Keratinocyte (primary cell): ENCODE measurements around the gene CFAP157. TPM values are rescaled to one million over a fixed set of nuclear protein-coding genes. Genes with fewer than 3 reads are reported as not detected.
A peak's percentile ranks its signal among the peaks of the same experiment; 100 is the strongest.

Source experiments
- DNase-seq: peaks from one replicate; pipeline ENCODE4 v3.0.0-alpha.2; 2011; ENCODE audit warnings: low read depth, missing footprints, low spot score
- FAIRE-seq: peaks from 2 replicates; lab custom pipeline; 2011; peaks lifted over from hg19 to GRCh38; lab: Jason Lieb, UNC
- H2AFZ ChIP-seq: 2 replicates; pipeline ENCODE4 v1.6.0; 2012; ENCODE audit warnings: low read length, control low read depth, inconsistent platforms; ENCODE audit not compliant: control insufficient read depth
- H3K27ac ChIP-seq: 2 replicates; pipeline ENCODE4 v1.5.1; 2011; ENCODE audit warnings: low read length; ENCODE audit not compliant: control insufficient read depth, insufficient read depth
- H3K27me3 ChIP-seq: 3 replicates; pipeline ENCODE4 v1.6.0; 2011; ENCODE audit warnings: low read length; ENCODE audit not compliant: control insufficient read depth, insufficient read depth; ENCODE audit errors: extremely low read depth
- H3K36me3 ChIP-seq, 2 experiments: 2 replicates in 1 of 2; 3 replicates in 1 of 2; pipeline ENCODE4 v1.5.1; 2011; ENCODE audit warnings: low read length in 2 of 2, mild to moderate bottlenecking in 1 of 2; ENCODE audit not compliant: control insufficient read depth in 2 of 2, insufficient read depth in 2 of 2; ENCODE audit errors: extremely low read depth in 1 of 2
- H3K4me1 ChIP-seq: 3 replicates; pipeline ENCODE4 v1.5.1; 2011; ENCODE audit warnings: low read length; ENCODE audit not compliant: control insufficient read depth, insufficient read depth; ENCODE audit errors: extremely low read depth
- H3K4me2 ChIP-seq: 3 replicates; pipeline ENCODE4 v1.6.0; 2011; ENCODE audit warnings: low read depth, low read length; ENCODE audit not compliant: control insufficient read depth, insufficient read depth; ENCODE audit errors: extremely low read depth
- H3K4me3 ChIP-seq, 3 experiments: fragments of 200-600 bp in 1 of 3; sonication (generic) in 1 of 3; 2 replicates in 2 of 3; 3 replicates in 1 of 3; pipeline ENCODE4 v1.5.1; 2011 to 2016; ENCODE audit warnings: low read length in 3 of 3, mild to moderate bottlenecking in 3 of 3, control low read depth in 2 of 3, inconsistent platforms in 1 of 3, low read depth in 1 of 3, mixed read lengths in 1 of 3, mixed run types in 1 of 3, moderate library complexity in 1 of 3; ENCODE audit not compliant: control insufficient read depth in 2 of 3, insufficient read depth in 2 of 3; ENCODE audit errors: extremely low read depth in 1 of 3
- H3K79me2 ChIP-seq: 2 replicates; pipeline ENCODE4 v1.6.0; 2012; ENCODE audit warnings: low read length; ENCODE audit not compliant: control insufficient read depth, insufficient read depth
- H3K9ac ChIP-seq: 3 replicates; pipeline ENCODE4 v1.6.0; 2011; ENCODE audit warnings: low read length; ENCODE audit not compliant: control insufficient read depth, insufficient read depth; ENCODE audit errors: extremely low read depth
- H3K9me1 ChIP-seq: 3 replicates; pipeline ENCODE4 v1.6.0; 2011; ENCODE audit warnings: low read length; ENCODE audit not compliant: control insufficient read depth, insufficient read depth; ENCODE audit errors: extremely low read depth
- H3K9me3 ChIP-seq: 2 replicates; pipeline ENCODE4 v1.5.1; 2012; ENCODE audit warnings: low read depth, low read length; ENCODE audit not compliant: control insufficient read depth
- H4K20me1 ChIP-seq: 3 replicates; pipeline ENCODE4 v1.6.0; 2011; ENCODE audit warnings: low read length; ENCODE audit not compliant: control insufficient read depth, insufficient read depth; ENCODE audit errors: extremely low read depth
- EZH2 ChIP-seq: IDR thresholded peaks from one replicate; pipeline ENCODE4 v1.6.1; 2012; ENCODE audit warnings: inconsistent platforms, mild to moderate bottlenecking, low read length, moderate library complexity
- dilution Hi-C: fragments of 300-500 bp; cut with MboI; formaldehyde crosslinking; loops from one replicate; pipeline ENCODE4 v1.7.0; 2020; ENCODE audit warnings: low sequenced_read_pairs; ENCODE audit not compliant: extremely low pct_ligation_motif_present
- polyA plus RNA-seq, 5 experiments: library from polyadenylated mRNA; depleted of rRNA in 3 of 5; stranded (reverse) in 3 of 5; stranded (forward) in 1 of 5; unstranded in 1 of 5; fragments of >200 nt; gene quantifications; 1 replicate in 1 of 5; 2 replicates in 3 of 5; 3 replicates in 1 of 5; pipeline versions ENCODE4 v1.2.1 to v1.2.3, GENCODE V29; 2011 to 2012; ENCODE audit warnings: missing spikeins in 2 of 5, low read depth in 1 of 5, low replicate concordance in 1 of 5
- TF ChIP-seq, protein P1 (sequence below), 3 experiments: IDR thresholded peaks in 1 of 3; conservative IDR thresholded peaks in 1 of 3; optimal IDR thresholded peaks in 1 of 3; 2 replicates in 2 of 3; 3 replicates in 1 of 3; pipeline versions ENCODE3 to v1.5.1; 2011; ENCODE audit warnings: low read length in 3 of 3, mild to moderate bottlenecking in 3 of 3, moderate library complexity in 2 of 3, control low read depth in 1 of 3, inconsistent platforms in 1 of 3; ENCODE audit not compliant: insufficient read depth in 2 of 3; ENCODE audit errors: extremely low read depth in 1 of 3

CFAP157 gene
- polyA plus RNA-seq, 1 donor (not counting 4 experiments of a cell fraction or from before 2014, with no cell fraction given): not detected

DNA sequence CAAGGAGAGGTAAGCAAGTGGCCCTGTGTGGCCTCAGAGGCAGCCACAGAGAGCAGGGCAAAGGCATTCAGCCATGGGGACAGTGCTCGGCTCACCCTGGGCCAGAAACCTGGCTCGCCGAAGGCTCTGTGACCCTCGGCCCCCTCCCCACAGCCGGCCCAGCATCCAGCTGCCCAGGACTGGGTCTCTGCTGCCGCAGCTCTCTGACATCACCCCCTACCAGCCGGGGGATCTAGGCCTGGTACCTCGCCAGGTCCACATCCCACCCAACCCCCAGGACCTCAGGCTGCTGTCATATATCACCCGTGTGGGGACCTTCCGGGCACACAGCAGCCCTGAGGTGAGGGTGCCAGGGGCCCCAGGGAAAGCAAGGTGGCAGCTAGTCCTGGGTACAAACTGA is 6.1 kb downstream of the CFAP157 start:
- Histone ChIP-seq H2AFZ (no peak overlapping the region), H3K27me3 (no peaks in the 10 kb centered on the region), H3K4me2 (no peak overlapping the region), H3K27ac (no peak overlapping the region), H3K36me3 (peaks cover 0 to 4% of the 10 kb centered on the region in 2 experiments), H3K79me2 (peaks cover 9% of the 10 kb centered on the region), H3K4me1 (peaks cover 12% of the 10 kb centered on the region), H3K9me1 (no peaks in the 10 kb centered on the region), H4K20me1 (no peaks in the 10 kb centered on the region), H3K9me3 (no peaks in the 10 kb centered on the region), H3K9ac (no peak overlapping the region), H3K4me3 (no peak overlapping the region)
- FAIRE-seq: no peak
- no peak for TF ChIP-seq EZH2
- TF ChIP-seq, protein P1, sequence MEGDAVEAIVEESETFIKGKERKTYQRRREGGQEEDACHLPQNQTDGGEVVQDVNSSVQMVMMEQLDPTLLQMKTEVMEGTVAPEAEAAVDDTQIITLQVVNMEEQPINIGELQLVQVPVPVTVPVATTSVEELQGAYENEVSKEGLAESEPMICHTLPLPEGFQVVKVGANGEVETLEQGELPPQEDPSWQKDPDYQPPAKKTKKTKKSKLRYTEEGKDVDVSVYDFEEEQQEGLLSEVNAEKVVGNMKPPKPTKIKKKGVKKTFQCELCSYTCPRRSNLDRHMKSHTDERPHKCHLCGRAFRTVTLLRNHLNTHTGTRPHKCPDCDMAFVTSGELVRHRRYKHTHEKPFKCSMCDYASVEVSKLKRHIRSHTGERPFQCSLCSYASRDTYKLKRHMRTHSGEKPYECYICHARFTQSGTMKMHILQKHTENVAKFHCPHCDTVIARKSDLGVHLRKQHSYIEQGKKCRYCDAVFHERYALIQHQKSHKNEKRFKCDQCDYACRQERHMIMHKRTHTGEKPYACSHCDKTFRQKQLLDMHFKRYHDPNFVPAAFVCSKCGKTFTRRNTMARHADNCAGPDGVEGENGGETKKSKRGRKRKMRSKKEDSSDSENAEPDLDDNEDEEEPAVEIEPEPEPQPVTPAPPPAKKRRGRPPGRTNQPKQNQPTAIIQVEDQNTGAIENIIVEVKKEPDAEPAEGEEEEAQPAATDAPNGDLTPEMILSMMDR (optimal IDR thresholded peaks at IDR 0.05 in 1 of 3, IDR thresholded peaks at IDR 0.05 in 1 of 3, conservative IDR thresholded peaks at IDR 0.05 in 1 of 3; ENCODE audit: extremely low read depth in 1 of 3, insufficient read depth in 2 of 3, low read length in 3 of 3): no peak
- DNase-seq: no peak
- dilution Hi-C loops: no loop called here

DNA sequence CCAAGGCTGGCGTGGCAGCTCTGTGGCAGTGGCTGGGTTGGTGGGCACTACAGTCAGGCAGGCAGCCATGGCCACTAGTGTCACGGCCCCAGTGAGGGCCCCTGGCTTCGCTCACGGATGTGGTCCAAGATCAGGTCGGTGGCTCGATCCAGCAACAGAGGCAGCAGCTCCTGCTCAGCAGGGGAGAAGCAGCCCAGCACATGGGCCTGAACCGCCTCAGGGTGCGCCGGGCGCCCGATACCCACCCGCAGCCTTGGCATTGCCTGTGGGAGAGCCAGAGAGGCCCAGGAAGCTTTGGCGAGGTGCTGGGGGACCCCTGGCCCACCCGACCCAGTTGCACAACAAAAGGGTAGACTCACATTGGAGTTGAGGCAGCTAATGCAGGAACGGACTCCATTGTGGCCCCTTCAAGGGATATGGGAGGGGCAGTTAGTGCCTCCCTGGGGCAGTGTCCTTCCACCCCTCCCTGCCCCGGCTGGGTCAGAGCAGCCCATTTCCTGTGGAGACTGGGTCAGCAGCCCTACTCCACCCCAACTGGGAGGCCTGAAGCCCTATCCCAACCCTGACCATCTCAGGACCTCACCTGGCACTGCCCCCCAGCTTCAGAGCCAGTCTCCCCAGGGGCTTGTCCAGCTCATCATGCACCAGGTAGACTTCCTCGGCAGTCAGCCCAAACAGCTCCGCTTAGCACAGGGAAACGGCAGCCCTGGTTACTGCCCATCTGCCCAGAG is 7.4 kb downstream of the CFAP157 start:
- Histone ChIP-seq H3K27me3 (no peaks in the 10 kb centered on the region), H3K9ac (peak overlapping the region; percentile 47), H3K9me1 (no peaks in the 10 kb centered on the region), H3K27ac (no peak overlapping the region), H3K4me1 (peaks cover 12% of the 10 kb centered on the region), H3K4me3 (peak overlapping the region; percentile 55 to 90 (median 72)), H4K20me1 (no peaks in the 10 kb centered on the region), H3K79me2 (peaks cover 9% of the 10 kb centered on the region), H3K9me3 (no peaks in the 10 kb centered on the region), H3K36me3 (peaks cover 0 to 4% of the 10 kb centered on the region in 2 experiments), H2AFZ (peak overlapping the region; percentile 9), H3K4me2 (peak overlapping the region; percentile 95)
- FAIRE-seq: no peak
- DNase-seq: no peak
- dilution Hi-C loops: no loop called here
- TF ChIP-seq, protein P1 (optimal IDR thresholded peaks at IDR 0.05 in 1 of 3, IDR thresholded peaks at IDR 0.05 in 1 of 3, conservative IDR thresholded peaks at IDR 0.05 in 1 of 3; ENCODE audit: extremely low read depth in 1 of 3, insufficient read depth in 2 of 3, low read length in 3 of 3): no peak
- no peak for TF ChIP-seq EZH2
